ENCODE data around the gene INSIG2. TPM values are rescaled to one million over a fixed set of nuclear protein-coding genes. Genes with fewer than 3 reads are reported as not detected.
A peak's percentile ranks its signal among the peaks of the same experiment; 100 is the strongest.

Gene INSIG2
- 10 to 100 TPM; 29.0 to 30.6 TPM for total RNA-seq

- Mint-ChIP-seq H3K4me3 (peak within 1 kb of the TSS; percentile 96), H3K27me3 (peaks cover 4% of the 10 kb centered on the region), H3K27ac (peak within 1 kb of the TSS; percentile 93), H3K9me3 (no peaks in the 10 kb centered on the region), H3K4me1 (peaks cover 19% of the 10 kb centered on the region), H3K36me3 (peaks cover 10% of the 10 kb centered on the region)
- peak; percentile 90 for DNase-seq
- POLR2A ChIA-PET: interaction anchor here (0.6 to 1.7 kb wide), 4 partner anchors 74 to 101 kb away, joined by 3 to 10 read pairs (median 4); partner anchors contain the start of gene CCDC93
- ATAC-seq (ENCODE audit: low read depth): peak; percentile 96
Observed at GRCh38 chr2:118088051-118089024, at the start of gene INSIG2. TSS of gene INSIG2 (plus strand) at chr2:118088471. CDS start at chr2:118096557, 8,086 bp downstream.

- Mint-ChIP-seq H3K27me3 (peaks cover 48% of the 10 kb centered on the region), H3K36me3 (no peaks in the 10 kb centered on the region), H3K27ac (no peak overlapping the region), H3K4me1 (no peaks in the 10 kb centered on the region), H3K9me3 (peaks cover 5% of the 10 kb centered on the region), H3K4me3 (no peak overlapping the region)
- DNase-seq (no peak), ATAC-seq (ENCODE audit: low read depth) (no peak)
- POLR2A ChIA-PET: no interaction called here
Observed at GRCh38 chr2:118040891-118041290, 47.4 kb upstream of the INSIG2 start.

- Mint-ChIP-seq H3K9me3 (no peaks in the 10 kb centered on the region), H3K36me3 (no peaks in the 10 kb centered on the region), H3K4me1 (no peaks in the 10 kb centered on the region), H3K27ac (no peak overlapping the region), H3K27me3 (peaks cover 43% of the 10 kb centered on the region), H3K4me3 (no peak overlapping the region)
- ATAC-seq (ENCODE audit: low read depth): no peak
- POLR2A ChIA-PET: no interaction called here
- no peak for DNase-seq
Observed at GRCh38 chr2:118044103-118044716, 44.1 kb upstream of the INSIG2 start.

GRCh38 chr2:118044854-118045253 is 43.4 kb upstream of the INSIG2 start:
- H3K36me3 Mint-ChIP-seq: no peaks in the 10 kb centered on the region
- POLR2A ChIA-PET: no interaction called here
- H3K4me1 Mint-ChIP-seq: peaks cover 3% of the 10 kb centered on the region
- ATAC-seq (ENCODE audit: low read depth) (no peak), DNase-seq (no peak)
- H3K9me3 Mint-ChIP-seq: no peaks in the 10 kb centered on the region
- H3K27ac Mint-ChIP-seq: no peak overlapping the region
- peaks cover 43% of the 10 kb centered on the region for H3K27me3 Mint-ChIP-seq
- H3K4me3 Mint-ChIP-seq: no peak overlapping the region

GRCh38 chr2:118045286-118045685 is 43.0 kb upstream of the INSIG2 start:
- POLR2A ChIA-PET: no interaction called here
- ATAC-seq (ENCODE audit: low read depth): no peak
- peaks cover 5% of the 10 kb centered on the region for H3K4me1 Mint-ChIP-seq
- no peak for DNase-seq
- no peaks in the 10 kb centered on the region for H3K9me3 Mint-ChIP-seq
- H3K27me3 Mint-ChIP-seq: peaks cover 44% of the 10 kb centered on the region
- H3K27ac Mint-ChIP-seq: no peak overlapping the region
- H3K4me3 Mint-ChIP-seq: no peak overlapping the region
- no peaks in the 10 kb centered on the region for H3K36me3 Mint-ChIP-seq

GRCh38 chr2:118046634-118047210 is 41.5 kb upstream of the INSIG2 start:
- no peak for ATAC-seq (ENCODE audit: low read depth)
- POLR2A ChIA-PET: interaction anchor here (0.6 kb wide), 1 partner anchor 14 kb away, joined by 3 read pairs; no protein-coding TSS in a partner anchor
- H3K36me3 Mint-ChIP-seq: no peaks in the 10 kb centered on the region

GRCh38 chr2:118047380-118047826 is 40.9 kb upstream of the INSIG2 start:
- POLR2A ChIA-PET: no interaction called here
- H3K4me1 Mint-ChIP-seq: peaks cover 5% of the 10 kb centered on the region
- no peaks in the 10 kb centered on the region for H3K9me3 Mint-ChIP-seq
- DNase-seq (no peak), ATAC-seq (ENCODE audit: low read depth) (no peak)
- no peaks in the 10 kb centered on the region for H3K36me3 Mint-ChIP-seq
- H3K27ac Mint-ChIP-seq: no peak overlapping the region
- peaks cover 53% of the 10 kb centered on the region for H3K27me3 Mint-ChIP-seq
- H3K4me3 Mint-ChIP-seq: no peak overlapping the region

More at GRCh38 chr2:118046634-118047210, 41.5 kb upstream of the INSIG2 start:
- Mint-ChIP-seq H3K4me3 (no peak overlapping the region), H3K27ac (no peak overlapping the region), H3K9me3 (no peaks in the 10 kb centered on the region), H3K27me3 (peaks cover 49% of the 10 kb centered on the region), H3K4me1 (peaks cover 5% of the 10 kb centered on the region)
- DNase-seq: no peak

GRCh38 chr2:118048401-118048800 is 39.9 kb upstream of the INSIG2 start:
- Mint-ChIP-seq H3K4me3 (no peak overlapping the region), H3K27ac (no peak overlapping the region), H3K4me1 (peaks cover 5% of the 10 kb centered on the region), H3K36me3 (no peaks in the 10 kb centered on the region), H3K27me3 (peaks cover 51% of the 10 kb centered on the region), H3K9me3 (no peaks in the 10 kb centered on the region)
- ATAC-seq (ENCODE audit: low read depth) (no peak), DNase-seq (no peak)
- POLR2A ChIA-PET: no interaction called here

GRCh38 chr2:118049140-118049815 is 39.0 kb upstream of the INSIG2 start:
- no peak for DNase-seq

GRCh38 chr2:118049816-118050140 is 38.5 kb upstream of the INSIG2 start:
- DNase-seq (no peak), ATAC-seq (ENCODE audit: low read depth) (no peak)
- peaks cover 5% of the 10 kb centered on the region for H3K4me1 Mint-ChIP-seq

More at GRCh38 chr2:118049140-118049815, 39.0 kb upstream of the INSIG2 start:
- Mint-ChIP-seq H3K9me3 (no peaks in the 10 kb centered on the region), H3K4me3 (no peak overlapping the region), H3K27me3 (peaks cover 52% of the 10 kb centered on the region), H3K4me1 (peaks cover 5% of the 10 kb centered on the region), H3K27ac (no peak overlapping the region), H3K36me3 (no peaks in the 10 kb centered on the region)
- POLR2A ChIA-PET: no interaction called here
- no peak for ATAC-seq (ENCODE audit: low read depth)

GRCh38 chr2:118050386-118050785 is 37.9 kb upstream of the INSIG2 start:
- ATAC-seq (ENCODE audit: low read depth): no peak
- Mint-ChIP-seq H3K4me3 (no peak overlapping the region), H3K9me3 (no peaks in the 10 kb centered on the region), H3K27ac (no peak overlapping the region), H3K4me1 (peaks cover 5% of the 10 kb centered on the region), H3K27me3 (peaks cover 53% of the 10 kb centered on the region), H3K36me3 (no peaks in the 10 kb centered on the region)
- POLR2A ChIA-PET: no interaction called here
- DNase-seq: no peak

More at GRCh38 chr2:118049816-118050140, 38.5 kb upstream of the INSIG2 start:
- Mint-ChIP-seq H3K36me3 (no peaks in the 10 kb centered on the region), H3K4me3 (no peak overlapping the region), H3K27me3 (peaks cover 50% of the 10 kb centered on the region), H3K9me3 (no peaks in the 10 kb centered on the region), H3K27ac (no peak overlapping the region)
- POLR2A ChIA-PET: no interaction called here

GRCh38 chr2:118050974-118051373 is 37.3 kb upstream of the INSIG2 start:
- ATAC-seq (ENCODE audit: low read depth) (no peak), DNase-seq (no peak)
- Mint-ChIP-seq H3K27ac (no peak overlapping the region), H3K27me3 (peaks cover 58% of the 10 kb centered on the region), H3K4me1 (peaks cover 5% of the 10 kb centered on the region), H3K4me3 (no peak overlapping the region), H3K9me3 (no peaks in the 10 kb centered on the region), H3K36me3 (no peaks in the 10 kb centered on the region)
- POLR2A ChIA-PET: no interaction called here

GRCh38 chr2:118051826-118052358 is 36.4 kb upstream of the INSIG2 start:
- DNase-seq (no peak), ATAC-seq (ENCODE audit: low read depth) (no peak)
- Mint-ChIP-seq H3K4me1 (peaks cover 5% of the 10 kb centered on the region), H3K27ac (no peak overlapping the region), H3K36me3 (no peaks in the 10 kb centered on the region), H3K9me3 (no peaks in the 10 kb centered on the region), H3K4me3 (no peak overlapping the region), H3K27me3 (peaks cover 59% of the 10 kb centered on the region)
- POLR2A ChIA-PET: no interaction called here
